Endothelial cell of coronary artery (primary cell): Measurements from ENCODE around the gene DZANK1. TPM values are rescaled to one million over a fixed set of nuclear protein-coding genes. Genes with fewer than 3 reads are reported as not detected.

Source experiments
- total RNA-seq: library from RNA; depleted of rRNA; stranded (reverse); fragments of >200 nt; gene quantifications from 2 replicates; pipeline ENCODE4 v1.2.3, GENCODE V29; 2014

Gene DZANK1
- total RNA-seq, result 0.63 and 0.94 TPM in 2 replicates

GRCh38 chr20:18466894-18467730 lies at the start of gene DZANK1, which contains the start of gene POLR3F:
Gene DZANK1, minus strand, starts transcription at chr20:18467030. Its CDS starts 1,672 bp downstream, at chr20:18465358.
Gene POLR3F, plus strand, starts transcription at chr20:18467390. Its CDS starts 117 bp downstream, at chr20:18467507.

GRCh38 chr20:18507218-18508191 lies 40.7 kb upstream of the DZANK1 start, which contains the start of gene SEC23B:
Gene SEC23B, plus strand, starts transcription at chr20:18507940. Its CDS starts 2,896 bp downstream, at chr20:18510836.

GRCh38 chr20:18496740-18497592 lies 30.1 kb upstream of the DZANK1 start, which contains the start of gene RBBP9:
Gene RBBP9, minus strand, starts transcription at chr20:18497225. Its CDS starts 58 bp downstream, at chr20:18497167.

Other genes starting within 250 kb of the DZANK1 start
- gene ZNF133, start 178.5 kb downstream of the DZANK1 start, total RNA-seq, result 15.4 and 19.7 TPM in 2 replicates
- gene POLR3F, start 360 bp upstream of the DZANK1 start, total RNA-seq, result 11.6 and 12.3 TPM in 2 replicates
- 9.4 and 12.2 TPM in 2 replicates for gene RBBP9, start 30.2 kb upstream of the DZANK1 start, total RNA-seq
- 47.5 and 48.3 TPM in 2 replicates for gene SEC23B, start 40.9 kb upstream of the DZANK1 start, total RNA-seq
- 75.6 and 92.7 TPM in 2 replicates for gene SMIM26, start 100.4 kb upstream of the DZANK1 start, total RNA-seq
- 74.9 and 98.3 TPM in 2 replicates for gene DTD1, start 121.0 kb upstream of the DZANK1 start, total RNA-seq